K562 (cell line): ENCODE measurements around the gene PBX2.

ENCODE experiments used
- EZH2 ChIP-seq: IDR thresholded peaks from 2 replicates; pipeline ENCODE4 v1.6.1; 2012; ENCODE audit warnings: low read depth, mild to moderate bottlenecking, inconsistent platforms, low read length, borderline replicate concordance
- HMGN3 ChIP-seq: IDR thresholded peaks from 2 replicates; pipeline ENCODE4 v1.6.1; 2011; ENCODE audit warnings: borderline replicate concordance, low read depth, mild to moderate bottlenecking, mixed read lengths, low read length; ENCODE audit not compliant: insufficient read length; ENCODE audit errors: extremely low read depth
- MAZ ChIP-seq, 2 experiments: fragments of 450-650 bp in 1 of 2; sonication (generic) in 1 of 2; formaldehyde crosslinking; IDR thresholded peaks in 1 of 2; conservative IDR thresholded peaks in 1 of 2; 2 replicates each; pipeline versions ENCODE4 v1.4.0 to v1.5.0; 2020; ENCODE audit warnings: mild to moderate bottlenecking in 1 of 2, missing genetic modification reagents in 1 of 2
- MYBL2 ChIP-seq, 2 experiments: fragments of 450-650 bp in 1 of 2; sonication (generic) in 1 of 2; formaldehyde crosslinking in 1 of 2; IDR thresholded peaks; 2 replicates each; pipeline versions ENCODE4 v1.6.1 to v1.8.1; 2017 to 2022; ENCODE audit warnings: borderline replicate concordance in 1 of 2, inconsistent platforms in 1 of 2, low read depth in 1 of 2, mild to moderate bottlenecking in 1 of 2, missing genetic modification reagents in 1 of 2, moderate library complexity in 1 of 2
- SETDB1 ChIP-seq: IDR thresholded peaks from one replicate; pipeline ENCODE4 v1.6.1; 2012; ENCODE audit warnings: low read length, control low read depth, inconsistent platforms
- SRSF1 ChIP-seq: fragments of 200-400 bp; formaldehyde crosslinking; IDR thresholded peaks from 2 replicates; pipeline ENCODE4 v1.6.1; 2017; ENCODE audit warnings: mild to moderate bottlenecking, low read depth, low read length, moderate library complexity

DNA sequence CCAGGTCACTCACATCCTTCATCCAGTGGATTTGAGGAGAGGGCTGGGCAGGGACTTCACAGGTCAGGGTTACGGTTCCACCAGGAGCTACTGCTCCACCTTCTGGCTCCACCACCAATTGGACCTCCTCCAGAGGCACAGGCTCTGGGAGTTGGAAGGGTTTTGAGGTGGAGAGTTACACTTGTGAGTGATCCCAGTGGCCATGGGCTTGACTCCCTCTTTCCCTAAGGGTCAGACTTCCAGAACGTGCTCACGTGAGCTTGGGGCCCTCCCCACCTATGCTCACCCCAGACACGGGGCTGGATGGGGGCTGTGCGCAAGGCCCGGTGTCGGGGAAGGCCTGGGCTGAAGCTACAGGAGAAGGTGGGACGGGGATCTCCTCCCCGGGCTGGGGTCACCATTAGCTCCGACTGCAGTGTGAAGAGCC, 7.4 kb downstream of the PBX2 start:
- no peak for TF ChIP-seq SRSF1
- no peak for TF ChIP-seq EZH2
- peak in 1 of 2 experiments; percentile 6; a peak in 1 of 4 replicates for TF ChIP-seq MAZ (CRISPR knock-in tag; conservative IDR thresholded peaks at IDR 0.05 in 1 of 2, IDR thresholded peaks at IDR 0.05 in 1 of 2)
- TF ChIP-seq HMGN3: no peak
- TF ChIP-seq SETDB1: no peak
- no peak for TF ChIP-seq MYBL2 (IDR thresholded peaks at IDR 0.05; ENCODE audit: low read depth)
- no peak for TF ChIP-seq MYBL2 (CRISPR knock-in tag; IDR thresholded peaks at IDR 0.05; ENCODE audit: borderline replicate concordance)
